Neural cell (in vitro differentiated cells): ENCODE measurements around the gene SLC25A30. TPM values are rescaled to one million over a fixed set of nuclear protein-coding genes. Genes with fewer than 3 reads are reported as not detected.

Experiments used
- H2AFZ ChIP-seq: fragments of 200-600, 300-800 bp; sonication (generic), shearing (Covaris generic); 2 replicates; pipeline ENCODE4 v1.6.0; 2014; ENCODE audit warnings: low read depth, mild to moderate bottlenecking, antibody characterized with exemption, low read length, moderate library complexity
- H3F3A ChIP-seq: fragments of 200-600 bp; shearing (Covaris generic); 2 replicates; pipeline ENCODE4 v1.6.1; 2016; ENCODE audit warnings: mild to moderate bottlenecking, moderate library complexity, mixed read lengths, antibody characterized with exemption, low read length; ENCODE audit not compliant: insufficient read depth, poor library complexity, severe bottlenecking
- H3K27ac ChIP-seq: fragments of 200-600, 300-800 bp; sonication (generic), shearing (Covaris generic); 2 replicates; pipeline ENCODE4 v1.5.1; 2014; ENCODE audit warnings: mild to moderate bottlenecking, low read length, moderate library complexity
- H3K27me3 ChIP-seq: fragments of 300-800, 200-600 bp; sonication (generic), shearing (Covaris generic); 2 replicates; pipeline ENCODE4 v1.6.0; 2014; ENCODE audit warnings: mild to moderate bottlenecking, low read depth, low read length, moderate library complexity; ENCODE audit not compliant: insufficient read depth
- H3K36me3 ChIP-seq: fragments of 300-800, 200-600 bp; sonication (generic), shearing (Covaris generic); 2 replicates; pipeline ENCODE4 v1.5.1; 2014; ENCODE audit warnings: mild to moderate bottlenecking, antibody characterized with exemption, low read length, moderate library complexity; ENCODE audit not compliant: insufficient read depth
- H3K4me2 ChIP-seq: fragments of 300-800, 200-600 bp; sonication (generic), shearing (Covaris generic); 2 replicates; pipeline ENCODE4 v1.6.0; 2014; ENCODE audit warnings: mild to moderate bottlenecking, low read length
- H3K4me3 ChIP-seq: fragments of 300-800, 200-600 bp; sonication (generic), shearing (Covaris generic); 2 replicates; pipeline ENCODE4 v1.5.1; 2014; ENCODE audit warnings: mild to moderate bottlenecking, low read length, moderate library complexity
- H3K79me2 ChIP-seq: fragments of 200-600 bp; shearing (Covaris generic); replicated peaks from 2 replicates; pipeline ENCODE4 v1.6.0; 2014; ENCODE audit warnings: mild to moderate bottlenecking, low read length, moderate library complexity; ENCODE audit not compliant: insufficient read depth
- H3K9ac ChIP-seq: fragments of 300-800, 200-600 bp; sonication (generic), shearing (Covaris generic); 2 replicates; pipeline ENCODE4 v1.6.1; 2016; ENCODE audit warnings: mild to moderate bottlenecking, low read length, mixed read lengths
- H3K9me2 ChIP-seq: fragments of 200-600 bp; shearing (Covaris generic); 2 replicates; pipeline ENCODE4 v1.6.1; 2016; ENCODE audit warnings: mild to moderate bottlenecking, low read length, mixed read lengths; ENCODE audit not compliant: insufficient read depth
- H3K9me3 ChIP-seq: fragments of 200-600, 300-800 bp; sonication (generic), shearing (Covaris generic); 2 replicates; pipeline ENCODE4 v1.6.1; 2016; ENCODE audit warnings: mild to moderate bottlenecking, mixed run types, low read length, moderate library complexity, mixed read lengths
- H4K20me1 ChIP-seq: fragments of 200-600 bp; shearing (Covaris generic); 2 replicates; pipeline ENCODE4 v1.6.1; 2016; ENCODE audit warnings: mild to moderate bottlenecking, mixed run types; ENCODE audit not compliant: insufficient read depth
- CTCF ChIP-seq: fragments of 450-650 bp; IDR thresholded peaks from 2 replicates; pipeline ENCODE4 v1.5.1; 2014; ENCODE audit warnings: antibody characterized with exemption, mild to moderate bottlenecking, moderate library complexity; ENCODE audit not compliant: poor library complexity, severe bottlenecking
- EP300 ChIP-seq: fragments of 450-650 bp; conservative IDR thresholded peaks from 2 replicates; pipeline ENCODE4 v1.6.1; 2014; ENCODE audit warnings: antibody characterized with exemption, mild to moderate bottlenecking, moderate library complexity; ENCODE audit not compliant: poor library complexity, severe bottlenecking
- EZH2 ChIP-seq: fragments of 200-600, 300-800 bp; shearing (Covaris generic), sonication (generic); IDR thresholded peaks from 2 replicates; pipeline ENCODE4 v1.6.1; 2014; ENCODE audit warnings: antibody characterized with exemption, low read length, borderline replicate concordance, mild to moderate bottlenecking; ENCODE audit not compliant: insufficient read depth, poor library complexity, severe bottlenecking
- MXI1 ChIP-seq: fragments of 450-650 bp; conservative IDR thresholded peaks from 2 replicates; pipeline ENCODE4 v1.6.1; 2014; ENCODE audit warnings: antibody characterized with exemption, mild to moderate bottlenecking; ENCODE audit not compliant: poor library complexity, severe bottlenecking
- POLR2AphosphoS5 ChIP-seq: IDR thresholded peaks from 2 replicates; pipeline ENCODE4 v1.6.1; 2012
- RAD21 ChIP-seq: fragments of 450-650 bp; conservative IDR thresholded peaks from 2 replicates; pipeline ENCODE4 v1.6.1; 2014; ENCODE audit warnings: antibody characterized with exemption, mild to moderate bottlenecking, moderate library complexity
- SMC3 ChIP-seq: fragments of 450-650 bp; conservative IDR thresholded peaks from 2 replicates; pipeline ENCODE4 v1.6.1; 2014; ENCODE audit warnings: antibody characterized with exemption, mild to moderate bottlenecking, moderate library complexity; ENCODE audit not compliant: poor library complexity
- TAF1 ChIP-seq: IDR thresholded peaks from 2 replicates; pipeline ENCODE4 v1.6.1; 2012; ENCODE audit warnings: low read depth
- polyA plus RNA-seq: library from polyadenylated mRNA; depleted of rRNA; stranded (reverse); fragments of >200 nt; gene quantifications from 2 replicates; pipeline ENCODE4 v1.2.3, GENCODE V29; 2014
- TF ChIP-seq, protein P1 (sequence below): IDR thresholded peaks from 2 replicates; pipeline ENCODE4 v1.6.1; 2012; ENCODE audit warnings: borderline replicate concordance

SLC25A30 gene
- polyA plus RNA-seq, 1 donor from 2014 or later = 4.9 TPM

DNA sequence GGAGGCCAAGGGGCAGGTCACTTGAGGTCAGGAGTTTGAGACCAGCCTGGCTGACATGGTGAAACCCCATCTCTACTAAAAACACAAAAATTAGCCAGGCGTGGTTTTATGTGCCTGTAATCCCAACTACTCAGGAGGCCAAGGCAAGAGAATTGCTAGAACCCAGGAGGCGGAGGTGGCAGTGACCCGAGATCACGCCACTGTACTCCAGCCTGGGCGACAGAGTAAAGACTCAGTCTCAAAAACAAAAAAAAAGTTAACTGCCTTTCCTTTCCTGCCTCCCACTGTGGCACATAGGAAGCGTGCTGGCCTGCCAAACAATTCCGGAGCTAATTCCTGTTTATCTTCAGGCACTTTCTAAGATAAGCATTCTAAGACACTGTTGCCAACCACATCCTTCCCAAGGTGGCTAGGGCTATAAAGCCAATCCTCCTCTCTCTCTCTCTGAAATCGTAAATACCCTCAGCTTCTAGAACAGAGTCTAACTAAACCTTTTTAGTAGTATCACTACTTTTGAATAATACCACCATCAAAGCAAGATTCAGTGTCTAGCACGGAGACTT lies 21.6 kb downstream of the SLC25A30 start:
- H4K20me1 ChIP-seq = no peaks in the 10 kb centered on the region
- H3K9ac ChIP-seq = no peak overlapping the region
- H3K27ac ChIP-seq = no peak overlapping the region
- no peaks in the 10 kb centered on the region for H3K79me2 ChIP-seq
- H3K36me3 ChIP-seq = no peaks in the 10 kb centered on the region
- no peak overlapping the region for H2AFZ ChIP-seq
- no peaks in the 10 kb centered on the region for H3F3A ChIP-seq
- no peaks in the 10 kb centered on the region for H3K9me2 ChIP-seq
- no peaks in the 10 kb centered on the region for H3K27me3 ChIP-seq
- TF ChIP-seq MXI1 (no peak), EP300 (no peak), POLR2AphosphoS5 (no peak), EZH2 (no peak), SMC3 (no peak), RAD21 (no peak), TAF1 (no peak), CTCF (no peak)
- TF ChIP-seq, protein P1, sequence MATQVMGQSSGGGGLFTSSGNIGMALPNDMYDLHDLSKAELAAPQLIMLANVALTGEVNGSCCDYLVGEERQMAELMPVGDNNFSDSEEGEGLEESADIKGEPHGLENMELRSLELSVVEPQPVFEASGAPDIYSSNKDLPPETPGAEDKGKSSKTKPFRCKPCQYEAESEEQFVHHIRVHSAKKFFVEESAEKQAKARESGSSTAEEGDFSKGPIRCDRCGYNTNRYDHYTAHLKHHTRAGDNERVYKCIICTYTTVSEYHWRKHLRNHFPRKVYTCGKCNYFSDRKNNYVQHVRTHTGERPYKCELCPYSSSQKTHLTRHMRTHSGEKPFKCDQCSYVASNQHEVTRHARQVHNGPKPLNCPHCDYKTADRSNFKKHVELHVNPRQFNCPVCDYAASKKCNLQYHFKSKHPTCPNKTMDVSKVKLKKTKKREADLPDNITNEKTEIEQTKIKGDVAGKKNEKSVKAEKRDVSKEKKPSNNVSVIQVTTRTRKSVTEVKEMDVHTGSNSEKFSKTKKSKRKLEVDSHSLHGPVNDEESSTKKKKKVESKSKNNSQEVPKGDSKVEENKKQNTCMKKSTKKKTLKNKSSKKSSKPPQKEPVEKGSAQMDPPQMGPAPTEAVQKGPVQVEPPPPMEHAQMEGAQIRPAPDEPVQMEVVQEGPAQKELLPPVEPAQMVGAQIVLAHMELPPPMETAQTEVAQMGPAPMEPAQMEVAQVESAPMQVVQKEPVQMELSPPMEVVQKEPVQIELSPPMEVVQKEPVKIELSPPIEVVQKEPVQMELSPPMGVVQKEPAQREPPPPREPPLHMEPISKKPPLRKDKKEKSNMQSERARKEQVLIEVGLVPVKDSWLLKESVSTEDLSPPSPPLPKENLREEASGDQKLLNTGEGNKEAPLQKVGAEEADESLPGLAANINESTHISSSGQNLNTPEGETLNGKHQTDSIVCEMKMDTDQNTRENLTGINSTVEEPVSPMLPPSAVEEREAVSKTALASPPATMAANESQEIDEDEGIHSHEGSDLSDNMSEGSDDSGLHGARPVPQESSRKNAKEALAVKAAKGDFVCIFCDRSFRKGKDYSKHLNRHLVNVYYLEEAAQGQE = no peak
- no peak overlapping the region for H3K4me3 ChIP-seq
- no peaks in the 10 kb centered on the region for H3K9me3 ChIP-seq
- H3K4me2 ChIP-seq = no peak overlapping the region

- Histone ChIP-seq H3K27me3 (no peaks in the 10 kb centered on the region), H3K27ac (no peak overlapping the region), H3K9me2 (no peaks in the 10 kb centered on the region), H3K9me3 (no peaks in the 10 kb centered on the region), H3K9ac (no peak overlapping the region), H3K79me2 (no peaks in the 10 kb centered on the region), H3K4me3 (no peak overlapping the region), H2AFZ (no peak overlapping the region), H3K36me3 (no peaks in the 10 kb centered on the region), H3K4me2 (no peak overlapping the region), H4K20me1 (no peaks in the 10 kb centered on the region), H3F3A (no peaks in the 10 kb centered on the region)
- peak; percentile 35 for TF ChIP-seq CTCF
- TF ChIP-seq SMC3 = peak; percentile 25
- no peak for TF ChIP-seq EP300
- TF ChIP-seq RAD21 = peak; percentile 52
Measured at GRCh38 chr13:45393941-45394570, 24.1 kb downstream of the SLC25A30 start.
